K562 (cell line): ENCODE measurements around the gene RNF212B. TPM values are rescaled to one million over a fixed set of nuclear protein-coding genes. Genes with fewer than 3 reads are reported as not detected.

Source experiments
- ATAC-seq: fragments of 200-7000 bp; cut with Tn5 transposase; 3 replicates; pipeline ENCODE4 v1.9.1; 2020; ENCODE audit warnings: moderate library complexity
- BruUV-seq: library from RNA; stranded (reverse); fragments of 400-500 nt; replicated peaks from 2 replicates; lab custom pipeline; 2021; lab: Mats Ljungman, UMichigan
- CTCF ChIA-PET: fragments of 300-600 bp; formaldehyde crosslinking; extraction: SDS; loops from one replicate; lab custom pipeline; 2021; ENCODE audit warnings: low intra/inter-chr PET ratio; lab: Yijun Ruan, JAX
- POLR2A ChIA-PET: fragments of 300-600, 350-650 bp; sonication (Branson Sonifier 250); formaldehyde crosslinking; extraction: SDS; loops from one replicate; lab custom pipeline; 2021; ENCODE audit warnings: antibody characterized with exemption, inconsistent platforms; lab: Yijun Ruan, JAX
- DNase-seq, 4 experiments: peaks; one replicate each; pipeline versions ENCODE4 v3.0.0 to v3.0.0-alpha.2; 2011 to 2018; ENCODE audit warnings: low spot score in 3 of 4, mixed read lengths in 3 of 4; ENCODE audit errors: extremely low read depth in 1 of 4
- FAIRE-seq: peaks from 2 replicates; lab custom pipeline; 2011; peaks lifted over from hg19 to GRCh38; lab: Jason Lieb, UNC
- H2AFZ ChIP-seq: 2 replicates; pipeline ENCODE4 v1.6.0; 2011; ENCODE audit warnings: low read depth, low read length, control low read depth, inconsistent platforms
- H3K27ac ChIP-seq: fragments of 200-600 bp; 3 replicates; pipeline ENCODE4 v1.8.0; 2011; ENCODE audit warnings: low read depth, mild to moderate bottlenecking, control low read depth, inconsistent platforms, low read length, moderate library complexity, mixed read lengths; ENCODE audit errors: extremely low read depth
- H3K27me3 ChIP-seq, 2 experiments: fragments of 300-600 bp in 1 of 2; 2 replicates in 1 of 2; 3 replicates in 1 of 2; pipeline versions ENCODE4 v1.6.0 to v1.8.0; 2011; ENCODE audit warnings: inconsistent platforms in 2 of 2, low read length in 2 of 2, mild to moderate bottlenecking in 1 of 2, mixed read lengths in 1 of 2, moderate library complexity in 1 of 2; ENCODE audit not compliant: control insufficient read depth in 2 of 2, insufficient read depth in 2 of 2
- H3K36me3 ChIP-seq: fragments of 300-600 bp; 3 replicates; pipeline ENCODE4 v1.8.0; 2011; ENCODE audit warnings: mild to moderate bottlenecking, low read length, inconsistent platforms; ENCODE audit not compliant: control insufficient read depth, insufficient read depth
- H3K4me1 ChIP-seq, 2 experiments: fragments of 200-600 bp in 1 of 2; replicated peaks in 1 of 2; 2 replicates in 1 of 2; 3 replicates in 1 of 2; pipeline versions ENCODE4 v1.5.1 to v1.8.0; 2011; ENCODE audit warnings: inconsistent platforms in 2 of 2, low read length in 2 of 2, mild to moderate bottlenecking in 1 of 2, mixed read lengths in 1 of 2, moderate library complexity in 1 of 2; ENCODE audit not compliant: control insufficient read depth in 2 of 2, insufficient read depth in 2 of 2
- H3K4me2 ChIP-seq: 2 replicates; pipeline ENCODE4 v1.6.1; 2011; ENCODE audit warnings: low read length, control low read depth, inconsistent platforms, mixed read lengths; ENCODE audit not compliant: insufficient read depth
- H3K4me3 ChIP-seq: fragments of 200-600 bp; sonication (generic), shearing (Covaris generic); 2 replicates; pipeline ENCODE4 v1.5.1; 2016; ENCODE audit warnings: control low read depth, inconsistent platforms
- H3K79me2 ChIP-seq: fragments of 200-600 bp; 3 replicates; pipeline ENCODE4 v1.8.0; 2011; ENCODE audit warnings: low read length, inconsistent platforms; ENCODE audit not compliant: control insufficient read depth, insufficient read depth
- H3K9ac ChIP-seq, 2 experiments: 2 replicates each; pipeline versions ENCODE4 v1.6.0 to v1.6.1; 2011; ENCODE audit warnings: low read depth in 2 of 2, low read length in 2 of 2, control low read depth in 1 of 2, inconsistent platforms in 1 of 2, mild to moderate bottlenecking in 1 of 2, mixed read lengths in 1 of 2; ENCODE audit not compliant: insufficient read depth in 1 of 2
- H3K9me1 ChIP-seq: one replicate; pipeline ENCODE4 v1.6.0; 2011; ENCODE audit warnings: inconsistent platforms, mild to moderate bottlenecking, low read length, moderate library complexity; ENCODE audit not compliant: control insufficient read depth, insufficient read depth
- H3K9me3 ChIP-seq: replicated peaks from 2 replicates; pipeline ENCODE4 v1.5.1; 2011; ENCODE audit warnings: low read depth, low read length, inconsistent platforms; ENCODE audit not compliant: control insufficient read depth, insufficient read depth
- H4K20me1 ChIP-seq: replicated peaks from 2 replicates; pipeline ENCODE4 v1.6.1; 2011; ENCODE audit warnings: low read length, inconsistent platforms, mixed read lengths; ENCODE audit not compliant: control insufficient read depth, insufficient read depth
- BCOR ChIP-seq: fragments of 450-650 bp; IDR thresholded peaks from 2 replicates; pipeline ENCODE4 v1.6.1; 2016
- CTCFL ChIP-seq: IDR thresholded peaks from 2 replicates; pipeline ENCODE4 v1.6.1; 2011; ENCODE audit warnings: borderline replicate concordance, low read depth, mild to moderate bottlenecking, moderate library complexity, low read length; ENCODE audit not compliant: insufficient read depth, poor library complexity, severe bottlenecking
- FOS ChIP-seq: IDR thresholded peaks from 3 replicates; pipeline ENCODE4 v1.6.1; 2011; ENCODE audit not compliant: insufficient read length; ENCODE audit errors: extremely low read depth
- ID3 ChIP-seq, 2 experiments: fragments of 250-450 bp in 1 of 2; fragments of 450-650 bp in 1 of 2; sonication (Bioruptor Pico) in 1 of 2; IDR thresholded peaks; 2 replicates each; pipeline versions ENCODE4 v1.6.1 to v1.8.0; 2016 to 2021; ENCODE audit warnings: mild to moderate bottlenecking in 2 of 2, moderate library complexity in 2 of 2, missing compliant biosample characterization in 1 of 2, missing genetic modification characterization in 1 of 2
- IRF1 ChIP-seq: sonication (generic); formaldehyde crosslinking; IDR thresholded peaks from 2 replicates; pipeline ENCODE4 v1.8.0; 2022; ENCODE audit warnings: missing genetic modification reagents, mild to moderate bottlenecking, borderline replicate concordance
- JUND ChIP-seq, 2 experiments: IDR thresholded peaks; 2 replicates in 1 of 2; 3 replicates in 1 of 2; pipeline ENCODE4 v1.6.1; 2011; ENCODE audit warnings: borderline replicate concordance in 2 of 2, low read depth in 2 of 2, low read length in 2 of 2, improper control_type of control experiment in 1 of 2, missing biosample characterization in 1 of 2, missing genetic modification characterization in 1 of 2, missing genetic modification reagents in 1 of 2
- LCOR ChIP-seq: sonication (generic); formaldehyde crosslinking; IDR thresholded peaks from 2 replicates; pipeline ENCODE4 v1.8.0; 2022; ENCODE audit warnings: mild to moderate bottlenecking, missing genetic modification reagents
- PRPF4 ChIP-seq: fragments of 200-400 bp; formaldehyde crosslinking; IDR thresholded peaks from one replicate; pipeline ENCODE4 v1.6.1; 2017; ENCODE audit warnings: low read length, low read depth, mild to moderate bottlenecking; ENCODE audit not compliant: insufficient read depth, poor library complexity, severe bottlenecking
- RUNX1 ChIP-seq: sonication (generic); IDR thresholded peaks from 2 replicates; pipeline ENCODE4 v1.6.1; 2016; ENCODE audit warnings: antibody characterized with exemption, low read depth
- SMC3 ChIP-seq: conservative IDR thresholded peaks from 2 replicates; pipeline ENCODE4 v1.6.1; 2011; ENCODE audit warnings: low read depth, low read length, improper control_type of control experiment; ENCODE audit not compliant: insufficient read depth
- SRSF3 ChIP-seq: fragments of 200-400 bp; formaldehyde crosslinking; IDR thresholded peaks from 2 replicates; pipeline ENCODE4 v1.6.1; 2016; ENCODE audit warnings: mild to moderate bottlenecking, low read length, moderate library complexity; ENCODE audit not compliant: insufficient read depth
- ZC3H11A ChIP-seq: IDR thresholded peaks from 2 replicates; pipeline ENCODE4 v1.6.1; 2012; ENCODE audit warnings: low read depth, low read length, improper control_type of control experiment
- WGBS: fragments of 100-300 bp; shearing (Covaris generic); methylation state at CpG from one replicate; pipeline ENCODE4 v1.1.6; 2016; ENCODE audit warnings: low coverage, mixed read lengths; ENCODE audit not compliant: insufficient coverage; ENCODE audit errors: missing lambda C conversion rate; 5-methylcytosine and 5-hydroxymethylcytosine counted together
- in situ Hi-C: fragments of 300-500 bp; cut with MboI; formaldehyde crosslinking; loops from 4 replicates; pipeline ENCODE4 v1.15.0; 2018; ENCODE audit warnings: inconsistent platforms, mixed read lengths
- intact Hi-C: fragments of 100-400 bp; cut with micrococcal nuclease; formaldehyde crosslinking; loops from 2 replicates; pipeline ENCODE4 v1.14.2; 2022
- polyA plus RNA-seq, 8 experiments: library from polyadenylated mRNA; depleted of rRNA in 4 of 8; stranded (reverse) in 5 of 8; unstranded in 3 of 8; fragments of >200 nt; fragmentation: Nextera tagmentation in 2 of 8; fragmentation: Illumina TruSeq in 1 of 8; extraction: Ambion mirVana in 2 of 8; extraction: Trizol in 1 of 8; gene quantifications; 2 replicates each; pipeline versions ENCODE4 v1.2.1 to v1.2.3, GENCODE V29; 2011 to 2014; ENCODE audit warnings: inconsistent platforms in 1 of 8, missing spikeins in 1 of 8
- total RNA-seq, 7 experiments: library from RNA; depleted of rRNA in 6 of 7; stranded (reverse); fragments of >200 nt in 6 of 7; fragmentation: Illumina TruSeq in 2 of 7; extraction: Trizol in 2 of 7; gene quantifications; 2 replicates each; pipeline versions ENCODE4 v1.2.1 to v1.2.3, GENCODE V29; 2011 to 2021; ENCODE audit warnings: low replicate concordance in 1 of 7
- TF ChIP-seq, protein P1 (sequence below): fragments of 250-450 bp; sonication (Bioruptor Pico); IDR thresholded peaks from 2 replicates; pipeline ENCODE4 v1.9.0; 2021; ENCODE audit warnings: mild to moderate bottlenecking

Gene RNF212B
- total and polyA plus RNA-seq, 9 of the 15 experiments (the other 6 are each of a cell fraction or from before 2014, with no cell fraction given) = 0.15 to 0.43 (median 0.27) TPM; not detected in 3

GRCh38 chr14:23301288-23301968, 63.7 kb downstream of the RNF212B start:
- peaks cover 22 to 28% of the 10 kb centered on the region in 2 experiments for H3K4me1 ChIP-seq
- H3K36me3 ChIP-seq = peaks cover 23% of the 10 kb centered on the region; the same call in 2 of the 3 replicates
- no peaks in the 10 kb centered on the region for H3K9me3 ChIP-seq
- no TSS peak for BruUV-seq
- WGBS = under 1% methylated on average over 43 of the region's 87 CpGs
- H4K20me1 ChIP-seq = no peaks in the 10 kb centered on the region
- H3K79me2 ChIP-seq = peaks cover 19% of the 10 kb centered on the region
- H3K9ac ChIP-seq = peak overlapping the region; percentile 93 to 95
- ATAC-seq = peak; percentile 90
- no peaks in the 10 kb centered on the region for H3K27me3 ChIP-seq
- H3K9me1 ChIP-seq = no peaks in the 10 kb centered on the region
- ChIA-PET CTCF (interaction anchor here (1.0 to 5.9 kb wide), 4 partner anchors 36 to 232 kb away, joined by 3 to 58 read pairs (median 30); no protein-coding TSS in a partner anchor), POLR2A (interaction anchor here (0.5 to 2.8 kb wide), 10 partner anchors 9 to 438 kb away, joined by 3 to 29 read pairs (median 5); partner anchors contain the start of genes C14orf119, HOMEZ and PABPN1)
- peak overlapping the region; percentile 93 for H2AFZ ChIP-seq
- intact Hi-C loops (loop anchor here (2.0 to 5.0 kb wide), 3 partner anchors 15 to 179 kb away; partner anchors contain the start of gene HOMEZ), in situ Hi-C loops (no loop called here)
- H3K4me3 ChIP-seq = peak overlapping the region; percentile 67
- H3K4me2 ChIP-seq = peak overlapping the region; percentile 100
- H3K27ac ChIP-seq = peak overlapping the region; percentile 95
- peak; percentile 94 to 99 (median 96) for DNase-seq
- FAIRE-seq = peak; percentile 87
- peak; percentile 15 for TF ChIP-seq FOS
- TF ChIP-seq, protein P1, sequence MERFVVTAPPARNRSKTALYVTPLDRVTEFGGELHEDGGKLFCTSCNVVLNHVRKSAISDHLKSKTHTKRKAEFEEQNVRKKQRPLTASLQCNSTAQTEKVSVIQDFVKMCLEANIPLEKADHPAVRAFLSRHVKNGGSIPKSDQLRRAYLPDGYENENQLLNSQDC = no peak
- peak; percentile 100 for TF ChIP-seq CTCFL
- peak; percentile 52 for TF ChIP-seq JUND (IDR thresholded peaks at IDR 0.05; ENCODE audit: borderline replicate concordance, low read depth, low read length)
- peak; percentile 49; the same call in 1 of the 3 replicates for TF ChIP-seq JUND (tag; IDR thresholded peaks at IDR 0.05; ENCODE audit: borderline replicate concordance, low read depth, low read length)
- TF ChIP-seq IRF1 (CRISPR knock-in tag) = no peak
- TF ChIP-seq LCOR (CRISPR knock-in tag) = peak; percentile 51; the same call in 1 of the 2 replicates
- TF ChIP-seq ZC3H11A = no peak
- TF ChIP-seq ID3 (CRISPR knock-in tag; IDR thresholded peaks at IDR 0.05) = no peak
- peak; percentile 89 for TF ChIP-seq ID3 (tag; IDR thresholded peaks at IDR 0.05)
- no peak for TF ChIP-seq SRSF3
- peak; percentile 50; the same call in 1 of the 2 replicates for TF ChIP-seq BCOR
- no peak for TF ChIP-seq RUNX1
- TF ChIP-seq SMC3 = peak; percentile 39; the same call in 1 of the 2 replicates
- no peak for TF ChIP-seq PRPF4
